ENCODE data around the gene EGFLAM. TPM values are rescaled to one million over a fixed set of nuclear protein-coding genes. Genes with fewer than 3 reads are reported as not detected.

EGFLAM gene
- total and polyA plus RNA-seq, 9 of the 15 experiments (the other 6 are each of a cell fraction or from before 2014, with no cell fraction given) = 0.09 to 2.5 (median 1.0) TPM

GRCh38 chr5:38379350-38379937 lies 121.1 kb downstream of the EGFLAM start (continued):
- TF ChIP-seq DEAF1 (CRISPR knock-in tag; IDR thresholded peaks at IDR 0.05) = no peak
- TF ChIP-seq, protein P1, sequence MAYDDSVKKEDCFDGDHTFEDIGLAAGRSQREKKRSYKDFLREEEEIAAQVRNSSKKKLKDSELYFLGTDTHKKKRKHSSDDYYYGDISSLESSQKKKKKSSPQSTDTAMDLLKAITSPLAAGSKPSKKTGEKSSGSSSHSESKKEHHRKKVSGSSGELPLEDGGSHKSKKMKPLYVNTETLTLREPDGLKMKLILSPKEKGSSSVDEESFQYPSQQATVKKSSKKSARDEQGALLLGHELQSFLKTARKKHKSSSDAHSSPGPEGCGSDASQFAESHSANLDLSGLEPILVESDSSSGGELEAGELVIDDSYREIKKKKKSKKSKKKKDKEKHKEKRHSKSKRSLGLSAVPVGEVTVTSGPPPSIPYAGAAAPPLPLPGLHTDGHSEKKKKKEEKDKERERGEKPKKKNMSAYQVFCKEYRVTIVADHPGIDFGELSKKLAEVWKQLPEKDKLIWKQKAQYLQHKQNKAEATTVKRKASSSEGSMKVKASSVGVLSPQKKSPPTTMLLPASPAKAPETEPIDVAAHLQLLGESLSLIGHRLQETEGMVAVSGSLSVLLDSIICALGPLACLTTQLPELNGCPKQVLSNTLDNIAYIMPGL (CRISPR knock-in tag; IDR thresholded peaks at IDR 0.05) = no peak
- peak; percentile 81 for TF ChIP-seq DPF2 (IDR thresholded peaks at IDR 0.05)
- TF ChIP-seq RAD21 (CRISPR knock-in tag; conservative IDR thresholded peaks at IDR 0.05 in 1 of 2, IDR thresholded peaks at IDR 0.05 in 1 of 2) = 0 out of 4 replicates have a peak, but pooled peaks of 1 of the 2 experiments have one; percentile 4
- TF ChIP-seq HCFC1 (IDR thresholded peaks at IDR 0.05; ENCODE audit: low read depth, low read length) = no peak
- TF ChIP-seq FOXM1 (IDR thresholded peaks at IDR 0.05; ENCODE audit: low read depth) = peak; percentile 74
- TF ChIP-seq FOXM1 (CRISPR knock-in tag; IDR thresholded peaks at IDR 0.05; ENCODE audit: low read depth) = no peak
- TF ChIP-seq ZBTB5 (IDR thresholded peaks at IDR 0.05) = peak; percentile 88
- TF ChIP-seq ZNF395 (CRISPR knock-in tag; IDR thresholded peaks at IDR 0.05) = 0 out of 2 replicates have a peak, but pooled peaks have one; percentile 41
- peak; percentile 41; the same call in 1 of the 2 replicates for TF ChIP-seq TCF3 (CRISPR knock-in tag; IDR thresholded peaks at IDR 0.05)
- TF ChIP-seq NCOR1 (IDR thresholded peaks at IDR 0.05) = peak; percentile 57
- TF ChIP-seq CEBPB (tag; IDR thresholded peaks at IDR 0.05) = peak; percentile 93
- TF ChIP-seq ZNF316 (IDR thresholded peaks at IDR 0.05) = peak; percentile 83
- TF ChIP-seq TAL1 (IDR thresholded peaks at IDR 0.05) = peak; percentile 34; the same call in 1 of the 2 replicates
- no peak for TF ChIP-seq BMI1 (IDR thresholded peaks at IDR 0.05; ENCODE audit: low read length)
- TF ChIP-seq HDAC2 (IDR thresholded peaks at IDR 0.05) = 0 out of 2 replicates have a peak, but pooled peaks have one; percentile 50
- TF ChIP-seq MAFG (tag; conservative IDR thresholded peaks at IDR 0.05) = peak; percentile 46
- no peak for TF ChIP-seq ZNF184 (CRISPR knock-in tag; IDR thresholded peaks at IDR 0.05)
- peak; percentile 26; the same call in 1 of the 2 replicates for TF ChIP-seq MECOM (CRISPR knock-in tag; IDR thresholded peaks at IDR 0.05)
- no peak for TF ChIP-seq BRF2 (IDR thresholded peaks at IDR 0.05; ENCODE audit: borderline replicate concordance, insufficient read depth, insufficient read length)
- TF ChIP-seq TEAD4 (IDR thresholded peaks at IDR 0.05; ENCODE audit: low read length) = peak; percentile 64; the same call in 1 of the 2 replicates
- TF ChIP-seq TEAD4 (CRISPR knock-in tag; IDR thresholded peaks at IDR 0.05; ENCODE audit: borderline replicate concordance) = no peak
- TF ChIP-seq ZFPM2 (CRISPR knock-in tag; IDR thresholded peaks at IDR 0.05) = no peak

Data from K562 (cell line).